OCI-LY7 (cell line): Measurements from ENCODE around the gene ATP9A. TPM values are rescaled to one million over a fixed set of nuclear protein-coding genes. Genes with fewer than 3 reads are reported as not detected.

Source experiments
- BruUV-seq: library from RNA; stranded (reverse); fragments of 400-500 nt; replicated peaks from 2 replicates; lab custom pipeline; 2021; lab: Mats Ljungman, UMichigan
- CTCF ChIA-PET: fragments of 300-600 bp; sonication (Branson Sonifier 250); formaldehyde crosslinking; loops from one replicate; lab custom pipeline; 2022; ENCODE audit warnings: antibody characterized with exemption; ENCODE audit not compliant: unreplicated experiment; lab: Charles Lee
- POLR2A ChIA-PET: fragments of 300-600 bp; sonication (Branson Sonifier 250); formaldehyde crosslinking; loops from one replicate; lab custom pipeline; 2022; ENCODE audit warnings: antibody characterized with exemption; lab: Charles Lee
- DNase-seq: peaks from one replicate; pipeline ENCODE4 v3.0.0-alpha.2; 2015; ENCODE audit warnings: low spot score
- H2AFZ ChIP-seq: fragments of 200-600 bp; sonication (generic), shearing (Covaris generic); 2 replicates; pipeline ENCODE4 v1.6.1; 2014; ENCODE audit warnings: mild to moderate bottlenecking, antibody characterized with exemption, low read length, moderate library complexity
- H3K27ac ChIP-seq: fragments of 200-600 bp; sonication (generic); 2 replicates; pipeline ENCODE4 v1.5.1; 2014; ENCODE audit warnings: mixed run types, low read depth, mild to moderate bottlenecking, moderate library complexity, low read length, inconsistent platforms; ENCODE audit not compliant: poor library complexity, severe bottlenecking
- H3K36me3 ChIP-seq: fragments of 200-600 bp; sonication (generic); 2 replicates; pipeline ENCODE4 v1.6.1; 2014; ENCODE audit warnings: mild to moderate bottlenecking, antibody characterized with exemption, low read length, moderate library complexity, mixed read lengths; ENCODE audit not compliant: insufficient read depth
- H3K4me1 ChIP-seq: fragments of 200-600 bp; sonication (generic); 2 replicates; pipeline ENCODE4 v1.5.1; 2014; ENCODE audit warnings: mild to moderate bottlenecking, low read length; ENCODE audit not compliant: insufficient read depth, poor library complexity, severe bottlenecking
- H3K4me2 ChIP-seq: fragments of 200-600 bp; sonication (generic); 2 replicates; pipeline ENCODE4 v1.6.1; 2014; ENCODE audit warnings: mild to moderate bottlenecking, low read length
- H3K4me3 ChIP-seq: fragments of 200-600 bp; sonication (generic); 2 replicates; pipeline ENCODE4 v1.5.1; 2014; ENCODE audit warnings: mild to moderate bottlenecking, low read depth, low read length; ENCODE audit not compliant: poor library complexity, severe bottlenecking
- H3K79me2 ChIP-seq: fragments of 200-600 bp; sonication (generic); 2 replicates; pipeline ENCODE4 v1.6.1; 2016; ENCODE audit warnings: low read depth, mild to moderate bottlenecking, low read length, moderate library complexity, mixed read lengths; ENCODE audit not compliant: insufficient read depth
- H3K9me2 ChIP-seq: fragments of 200-600 bp; sonication (generic); 2 replicates; pipeline ENCODE4 v1.6.1; 2016; ENCODE audit warnings: mild to moderate bottlenecking, low read length, mixed read lengths; ENCODE audit not compliant: insufficient read depth
- H3K9me3 ChIP-seq: fragments of 200-600 bp; sonication (generic); 2 replicates; pipeline ENCODE4 v1.6.1; 2014; ENCODE audit warnings: mild to moderate bottlenecking, mixed run types, low read length, mixed read lengths
- H4K20me1 ChIP-seq: fragments of 200-600 bp; sonication (generic); 2 replicates; pipeline ENCODE4 v1.6.1; 2014; ENCODE audit warnings: mild to moderate bottlenecking, antibody characterized with exemption, low read length, moderate library complexity, mixed read lengths; ENCODE audit not compliant: insufficient read depth
- CTCF ChIP-seq: fragments of 200-600 bp; sonication (generic); conservative IDR thresholded peaks from 2 replicates; pipeline ENCODE4 v1.5.1; 2014; ENCODE audit warnings: mild to moderate bottlenecking, antibody characterized with exemption, low read length, moderate library complexity, mixed read lengths
- EZH2phosphoT487 ChIP-seq: fragments of 200-600 bp; sonication (generic); IDR thresholded peaks from 2 replicates; pipeline ENCODE4 v1.6.1; 2018; ENCODE audit warnings: low read depth, borderline replicate concordance, mild to moderate bottlenecking, mixed run types, antibody characterized with exemption, low read length, moderate library complexity, mixed read lengths
- intact Hi-C: fragments of 100-400 bp; cut with micrococcal nuclease; formaldehyde crosslinking; loops from one replicate; pipeline ENCODE4 v1.10.0; 2022; ENCODE audit not compliant: unreplicated experiment
- total RNA-seq, 2 experiments: library from RNA; depleted of rRNA in 1 of 2; stranded (reverse); fragments of >200 nt in 1 of 2; shearing (Covaris generic) in 1 of 2; gene quantifications; 2 replicates each; pipeline ENCODE4 v1.2.3, GENCODE V29; 2014 to 2022

ATP9A gene
- total RNA-seq, 2 experiments from 2014 or later, result 0.67 to 0.85 TPM

GRCh38 chr20:51581571-51581970 is 186.6 kb downstream of the ATP9A start:
- TF ChIP-seq CTCF, result no peak
- TF ChIP-seq EZH2phosphoT487, result no peak
- Histone ChIP-seq H3K79me2 (no peaks in the 10 kb centered on the region), H3K4me1 (peaks cover 16% of the 10 kb centered on the region), H3K36me3 (no peaks in the 10 kb centered on the region), H3K4me3 (no peak overlapping the region), H3K27ac (no peak overlapping the region), H4K20me1 (no peaks in the 10 kb centered on the region), H3K9me2 (no peaks in the 10 kb centered on the region), H2AFZ (no peak overlapping the region), H3K9me3 (no peaks in the 10 kb centered on the region), H3K4me2 (no peak overlapping the region)
- no TSS peak for BruUV-seq
- DNase-seq, result no peak
- intact Hi-C loops, result no loop called here
- ChIA-PET POLR2A (no interaction called here), CTCF (no interaction called here)

DNA sequence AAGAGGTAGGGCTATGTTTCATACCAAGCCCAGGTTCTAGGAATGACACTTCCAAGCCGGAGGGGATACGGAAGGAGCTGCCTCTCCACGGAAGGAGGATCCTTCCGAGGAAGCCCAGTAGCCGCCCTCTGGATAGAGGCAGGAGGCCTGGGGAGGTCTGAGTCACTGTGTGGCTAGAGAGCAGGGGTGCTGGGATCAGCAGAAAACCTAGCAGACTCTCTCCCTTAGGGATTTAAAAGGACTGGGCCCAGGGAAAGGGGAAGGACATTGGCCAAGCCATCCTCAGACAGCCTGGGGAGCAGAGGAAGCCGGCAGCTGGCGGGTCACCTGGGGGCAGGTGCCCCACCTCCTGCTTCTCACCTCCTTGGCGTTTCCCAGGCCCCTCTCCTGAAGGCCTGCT is 189.1 kb downstream of the ATP9A start:
- CTCF ChIA-PET, result no interaction called here
- no peak for TF ChIP-seq EZH2phosphoT487
- TF ChIP-seq CTCF, result no peak

GRCh38 chr20:51578145-51578459 is 190.1 kb downstream of the ATP9A start:
- CTCF ChIA-PET, result no interaction called here
- TF ChIP-seq CTCF (no peak), EZH2phosphoT487 (no peak)
- POLR2A ChIA-PET, result no interaction called here
- Histone ChIP-seq H3K36me3 (no peaks in the 10 kb centered on the region), H3K9me3 (no peaks in the 10 kb centered on the region), H4K20me1 (no peaks in the 10 kb centered on the region), H3K79me2 (no peaks in the 10 kb centered on the region), H3K27ac (no peak overlapping the region), H2AFZ (no peak overlapping the region), H3K4me1 (no peaks in the 10 kb centered on the region), H3K4me2 (no peak overlapping the region), H3K9me2 (no peaks in the 10 kb centered on the region), H3K4me3 (no peak overlapping the region)
- no peak for DNase-seq
- intact Hi-C loops, result no loop called here
- no TSS peak for BruUV-seq

More for the DNA sequence above, 189.1 kb downstream of the ATP9A start:
- BruUV-seq, result no TSS peak
- H2AFZ ChIP-seq, result no peak overlapping the region
- no peaks in the 10 kb centered on the region for H3K4me1 ChIP-seq
- intact Hi-C loops, result no loop called here
- no peak overlapping the region for H3K4me2 ChIP-seq
- no peak overlapping the region for H3K4me3 ChIP-seq
- H4K20me1 ChIP-seq, result no peaks in the 10 kb centered on the region
- POLR2A ChIA-PET, result no interaction called here
- no peaks in the 10 kb centered on the region for H3K9me3 ChIP-seq
- H3K79me2 ChIP-seq, result no peaks in the 10 kb centered on the region
- H3K27ac ChIP-seq, result no peak overlapping the region
- no peaks in the 10 kb centered on the region for H3K36me3 ChIP-seq
- H3K9me2 ChIP-seq, result no peaks in the 10 kb centered on the region
- DNase-seq, result no peak
